ENCODE results near the gene NMUR1.

- TF ChIP-seq CTCF (optimal IDR thresholded peaks at IDR 0.05 in 1 of 3, IDR thresholded peaks at IDR 0.05 in 1 of 3, conservative IDR thresholded peaks at IDR 0.05 in 1 of 3; ENCODE audit: extremely low read depth in 1 of 3, insufficient read depth in 2 of 3, low read length in 3 of 3) = no peak
- TF ChIP-seq EZH2 (IDR thresholded peaks at IDR 0.05; ENCODE audit: low read length) = no peak
Observed at GRCh38 chr2:231490801-231491200, 39.4 kb downstream of the NMUR1 start.

All from keratinocyte (primary cell).